H1 (cell line): ENCODE data around the gene TRAK1.

Experiments used
- CBX5 ChIP-seq: fragments of 300-800, 300-1000 bp; sonication (generic); IDR thresholded peaks from 2 replicates; pipeline ENCODE4 v1.7.1; 2016; ENCODE audit warnings: antibody characterized with exemption, low read length, low read depth
- CHD2 ChIP-seq: IDR thresholded peaks from 2 replicates; pipeline ENCODE4 v1.6.1; 2012; ENCODE audit warnings: low read length, improper control_type of control experiment
- EP300 ChIP-seq, 2 experiments: IDR thresholded peaks; 1 replicate in 1 of 2; 2 replicates in 1 of 2; pipeline ENCODE4 v1.6.1; 2011 to 2012; ENCODE audit warnings: low read depth in 2 of 2, low read length in 2 of 2, mild to moderate bottlenecking in 2 of 2, borderline replicate concordance in 1 of 2, inconsistent platforms in 1 of 2, moderate library complexity in 1 of 2
- FOSL1 ChIP-seq: IDR thresholded peaks from 2 replicates; pipeline ENCODE4 v1.6.1; 2011; ENCODE audit warnings: mild to moderate bottlenecking, low read depth, low read length, moderate library complexity; ENCODE audit not compliant: insufficient read depth
- MAFK ChIP-seq: IDR thresholded peaks from 2 replicates; pipeline ENCODE4 v1.6.1; 2012; ENCODE audit warnings: low read depth, mild to moderate bottlenecking, improper control_type of control experiment, low read length
- POLR2A ChIP-seq, 2 experiments: IDR thresholded peaks; 1 replicate in 1 of 2; 2 replicates in 1 of 2; pipeline ENCODE4 v1.6.1; 2011; ENCODE audit warnings: low read depth in 2 of 2, low read length in 2 of 2, mild to moderate bottlenecking in 2 of 2; ENCODE audit errors: control extremely low read depth in 1 of 2
- POLR2AphosphoS5 ChIP-seq: IDR thresholded peaks from 2 replicates; pipeline ENCODE4 v1.6.1; 2011; ENCODE audit warnings: low read depth, low read length
- RFX5 ChIP-seq: IDR thresholded peaks from 2 replicates; pipeline ENCODE4 v1.6.1; 2011; ENCODE audit warnings: low read depth, low read length, improper control_type of control experiment, borderline replicate concordance
- SRF ChIP-seq: IDR thresholded peaks from 2 replicates; pipeline ENCODE4 v1.6.1; 2011; ENCODE audit warnings: mild to moderate bottlenecking, low read depth, low read length, moderate library complexity
- TCF12 ChIP-seq: IDR thresholded peaks from 2 replicates; pipeline ENCODE4 v1.6.1; 2011; ENCODE audit warnings: low read depth, mild to moderate bottlenecking, low read length
- TF ChIP-seq, protein P1 (sequence below): IDR thresholded peaks from 2 replicates; pipeline ENCODE4 v1.6.1; 2011; ENCODE audit warnings: low read length, improper control_type of control experiment
- TF ChIP-seq, protein P2 (sequence below), 3 experiments: IDR thresholded peaks; 1 replicate in 2 of 3; 2 replicates in 1 of 3; pipeline versions ENCODE4 v1.5.1 to v1.6.1; 2011; ENCODE audit warnings: low read length in 3 of 3, mild to moderate bottlenecking in 3 of 3, inconsistent platforms in 2 of 3, low read depth in 1 of 3, moderate library complexity in 1 of 3; ENCODE audit not compliant: insufficient read depth in 1 of 3; ENCODE audit errors: control extremely low read depth in 1 of 3

DNA sequence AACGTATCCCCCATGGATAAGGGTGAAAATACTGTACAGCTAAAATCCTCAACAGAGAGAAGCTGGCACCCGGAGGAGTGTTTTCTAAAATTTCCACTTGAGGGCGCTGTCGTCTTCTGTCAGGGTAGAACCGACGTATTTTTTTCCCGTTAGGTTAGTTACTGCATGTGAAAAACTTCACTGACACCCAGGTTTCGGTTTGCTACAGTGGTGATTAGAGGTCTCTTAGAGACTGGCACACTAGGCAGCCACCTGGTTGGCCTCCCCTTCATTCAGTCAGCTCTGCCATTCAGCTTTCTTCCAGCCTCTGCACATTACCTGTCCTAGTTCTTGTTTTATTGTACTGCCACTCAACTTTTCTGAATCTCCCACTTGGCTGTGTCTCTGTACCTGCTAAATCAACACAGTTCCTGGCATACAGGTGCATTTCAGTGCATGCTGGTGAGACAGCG lies 156.4 kb downstream of the TRAK1 start:
- TF ChIP-seq MAFK = no peak
- no peak for TF ChIP-seq POLR2A (IDR thresholded peaks at IDR 0.05; ENCODE audit: control extremely low read depth in 1 of 2, low read depth in 2 of 2, low read length in 2 of 2)
- no peak for TF ChIP-seq EP300 (IDR thresholded peaks at IDR 0.05; ENCODE audit: borderline replicate concordance in 1 of 2, low read depth in 2 of 2, low read length in 2 of 2)
- TF ChIP-seq RFX5 = no peak
- TF ChIP-seq CBX5 = no peak
- TF ChIP-seq CHD2 = no peak
- TF ChIP-seq, protein P1, sequence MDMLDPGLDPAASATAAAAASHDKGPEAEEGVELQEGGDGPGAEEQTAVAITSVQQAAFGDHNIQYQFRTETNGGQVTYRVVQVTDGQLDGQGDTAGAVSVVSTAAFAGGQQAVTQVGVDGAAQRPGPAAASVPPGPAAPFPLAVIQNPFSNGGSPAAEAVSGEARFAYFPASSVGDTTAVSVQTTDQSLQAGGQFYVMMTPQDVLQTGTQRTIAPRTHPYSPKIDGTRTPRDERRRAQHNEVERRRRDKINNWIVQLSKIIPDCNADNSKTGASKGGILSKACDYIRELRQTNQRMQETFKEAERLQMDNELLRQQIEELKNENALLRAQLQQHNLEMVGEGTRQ = no peak
- TF ChIP-seq FOSL1 = no peak
- TF ChIP-seq, protein P2, sequence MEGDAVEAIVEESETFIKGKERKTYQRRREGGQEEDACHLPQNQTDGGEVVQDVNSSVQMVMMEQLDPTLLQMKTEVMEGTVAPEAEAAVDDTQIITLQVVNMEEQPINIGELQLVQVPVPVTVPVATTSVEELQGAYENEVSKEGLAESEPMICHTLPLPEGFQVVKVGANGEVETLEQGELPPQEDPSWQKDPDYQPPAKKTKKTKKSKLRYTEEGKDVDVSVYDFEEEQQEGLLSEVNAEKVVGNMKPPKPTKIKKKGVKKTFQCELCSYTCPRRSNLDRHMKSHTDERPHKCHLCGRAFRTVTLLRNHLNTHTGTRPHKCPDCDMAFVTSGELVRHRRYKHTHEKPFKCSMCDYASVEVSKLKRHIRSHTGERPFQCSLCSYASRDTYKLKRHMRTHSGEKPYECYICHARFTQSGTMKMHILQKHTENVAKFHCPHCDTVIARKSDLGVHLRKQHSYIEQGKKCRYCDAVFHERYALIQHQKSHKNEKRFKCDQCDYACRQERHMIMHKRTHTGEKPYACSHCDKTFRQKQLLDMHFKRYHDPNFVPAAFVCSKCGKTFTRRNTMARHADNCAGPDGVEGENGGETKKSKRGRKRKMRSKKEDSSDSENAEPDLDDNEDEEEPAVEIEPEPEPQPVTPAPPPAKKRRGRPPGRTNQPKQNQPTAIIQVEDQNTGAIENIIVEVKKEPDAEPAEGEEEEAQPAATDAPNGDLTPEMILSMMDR (IDR thresholded peaks at IDR 0.05; ENCODE audit: control extremely low read depth in 1 of 3, insufficient read depth in 1 of 3, low read depth in 1 of 3, low read length in 3 of 3) = peak; percentile 18 to 94 (median 64)
- TF ChIP-seq TCF12 = no peak
- no peak for TF ChIP-seq POLR2AphosphoS5
- no peak for TF ChIP-seq SRF
